ENCODE data around the gene NOS3.

NOS3 gene

GRCh38 chr7:151028948-151029501 is 38.2 kb downstream of the NOS3 start:
- H3K4me3 ChIP-seq (ENCODE audit: low read depth, low read length) = peak overlapping the region; percentile 94
- TF ChIP-seq, protein P1, sequence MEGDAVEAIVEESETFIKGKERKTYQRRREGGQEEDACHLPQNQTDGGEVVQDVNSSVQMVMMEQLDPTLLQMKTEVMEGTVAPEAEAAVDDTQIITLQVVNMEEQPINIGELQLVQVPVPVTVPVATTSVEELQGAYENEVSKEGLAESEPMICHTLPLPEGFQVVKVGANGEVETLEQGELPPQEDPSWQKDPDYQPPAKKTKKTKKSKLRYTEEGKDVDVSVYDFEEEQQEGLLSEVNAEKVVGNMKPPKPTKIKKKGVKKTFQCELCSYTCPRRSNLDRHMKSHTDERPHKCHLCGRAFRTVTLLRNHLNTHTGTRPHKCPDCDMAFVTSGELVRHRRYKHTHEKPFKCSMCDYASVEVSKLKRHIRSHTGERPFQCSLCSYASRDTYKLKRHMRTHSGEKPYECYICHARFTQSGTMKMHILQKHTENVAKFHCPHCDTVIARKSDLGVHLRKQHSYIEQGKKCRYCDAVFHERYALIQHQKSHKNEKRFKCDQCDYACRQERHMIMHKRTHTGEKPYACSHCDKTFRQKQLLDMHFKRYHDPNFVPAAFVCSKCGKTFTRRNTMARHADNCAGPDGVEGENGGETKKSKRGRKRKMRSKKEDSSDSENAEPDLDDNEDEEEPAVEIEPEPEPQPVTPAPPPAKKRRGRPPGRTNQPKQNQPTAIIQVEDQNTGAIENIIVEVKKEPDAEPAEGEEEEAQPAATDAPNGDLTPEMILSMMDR (IDR thresholded peaks at IDR 0.05; ENCODE audit: control insufficient read depth, extremely low read depth, insufficient read depth) = no peak
- no peak for DNase-seq (ENCODE audit: low read depth)

GRCh38 chr7:151031011-151031410 is 40.2 kb downstream of the NOS3 start:
- TF ChIP-seq, protein P1 (IDR thresholded peaks at IDR 0.05; ENCODE audit: control insufficient read depth, extremely low read depth, insufficient read depth) = no peak
- H3K4me3 ChIP-seq (ENCODE audit: low read depth, low read length) = no peak overlapping the region
- DNase-seq (ENCODE audit: low read depth) = no peak

GRCh38 chr7:151032936-151033863 is 42.4 kb downstream of the NOS3 start:
- TF ChIP-seq, protein P1 (IDR thresholded peaks at IDR 0.05; ENCODE audit: control insufficient read depth, extremely low read depth, insufficient read depth) = no peak
- no peak overlapping the region for H3K4me3 ChIP-seq (ENCODE audit: low read depth, low read length)
- no peak for DNase-seq (ENCODE audit: low read depth)

- TF ChIP-seq, protein P1 (IDR thresholded peaks at IDR 0.05; ENCODE audit: control insufficient read depth, extremely low read depth, insufficient read depth) = no peak
- no peak for DNase-seq (ENCODE audit: low read depth)
Measured at GRCh38 chr7:151033864-151034249, 43.0 kb downstream of the NOS3 start.

DNA sequence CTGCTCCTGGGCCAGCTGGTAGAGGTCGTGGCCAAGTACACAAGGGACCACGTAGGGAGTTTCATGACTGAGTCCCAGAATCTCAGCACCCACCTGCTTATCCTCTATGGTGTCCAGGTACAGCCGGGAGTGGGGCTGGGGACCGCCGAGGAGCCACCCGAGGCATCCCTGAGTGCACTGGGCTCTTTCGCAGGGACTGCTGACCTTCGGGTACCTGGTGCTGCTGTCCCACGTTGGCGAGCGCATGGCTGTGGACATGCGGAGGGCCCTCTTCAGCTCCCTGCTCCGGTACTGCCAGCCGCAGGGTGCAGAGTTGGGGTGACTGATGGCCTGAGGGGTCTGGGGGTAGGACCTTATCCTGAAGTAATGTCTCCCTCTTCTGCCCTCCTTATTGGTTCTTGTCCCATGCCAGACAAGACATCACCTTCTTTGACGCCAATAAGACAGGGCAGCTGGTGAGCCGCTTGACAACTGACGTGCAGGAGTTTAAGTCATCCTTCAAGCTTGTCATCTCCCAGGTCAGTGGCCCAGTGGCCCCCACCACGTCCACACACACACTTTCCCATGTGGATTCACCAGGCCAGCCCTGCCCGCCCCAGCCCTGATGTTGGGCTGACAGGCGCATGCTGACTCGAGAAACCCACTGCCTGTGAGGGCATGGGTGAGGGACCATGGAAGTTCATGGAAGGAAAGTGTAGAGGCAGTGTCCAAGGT is 43.7 kb downstream of the NOS3 start:
- DNase-seq (ENCODE audit: low read depth) = no peak
- H3K4me3 ChIP-seq (ENCODE audit: low read depth, low read length) = no peak overlapping the region
- TF ChIP-seq, protein P1 (IDR thresholded peaks at IDR 0.05; ENCODE audit: control insufficient read depth, extremely low read depth, insufficient read depth) = no peak

More at GRCh38 chr7:151033864-151034249, 43.0 kb downstream of the NOS3 start:
- no peak overlapping the region for H3K4me3 ChIP-seq (ENCODE audit: low read depth, low read length)

DNA sequence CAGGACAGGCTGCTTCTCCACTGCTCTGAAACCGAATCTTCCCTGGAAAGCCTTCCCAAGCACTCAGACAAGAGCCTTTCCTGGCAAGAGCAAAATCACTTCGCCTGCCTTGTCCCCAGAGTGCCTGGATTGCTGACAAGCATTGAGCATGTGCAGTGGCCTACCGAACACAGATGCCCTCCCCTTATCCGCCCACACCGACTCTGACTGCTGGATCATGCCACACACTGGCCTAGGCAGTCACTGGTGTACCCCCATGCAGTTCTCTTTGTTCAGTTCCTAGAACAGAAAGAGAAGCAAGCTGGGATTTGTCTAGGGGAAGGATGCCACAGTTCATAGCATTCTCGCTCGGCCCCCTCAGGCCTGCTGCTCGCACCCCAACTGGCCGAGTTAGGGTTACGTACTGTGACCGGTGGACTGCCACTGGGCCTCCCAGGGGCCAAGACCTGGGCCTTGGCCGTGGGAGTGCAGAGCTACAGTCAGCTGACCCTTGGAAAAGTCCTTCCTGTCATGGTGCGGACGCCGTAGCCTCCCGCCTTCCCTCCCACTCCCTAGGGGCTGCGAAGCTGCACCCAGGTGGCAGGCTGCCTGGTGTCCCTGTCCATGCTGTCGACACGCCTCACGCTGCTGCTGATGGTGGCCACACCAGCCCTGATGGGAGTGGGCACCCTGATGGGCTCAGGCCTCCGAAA is 44.4 kb downstream of the NOS3 start:
- TF ChIP-seq, protein P1 (IDR thresholded peaks at IDR 0.05; ENCODE audit: control insufficient read depth, extremely low read depth, insufficient read depth) = no peak
- H3K4me3 ChIP-seq (ENCODE audit: low read depth, low read length) = no peak overlapping the region
- no peak for DNase-seq (ENCODE audit: low read depth)
